Effector memory CD4-positive, alpha-beta T cell (primary cell): ENCODE results near the gene SRGAP1.

Experiments used
- DNase-seq, 3 donors: peaks; one replicate each; pipeline ENCODE4 v3.0.0-alpha.2; 2020
- H3K27ac ChIP-seq: 2 replicates; pipeline ENCODE4 v1.7.0; 2013; ENCODE audit warnings: mild to moderate bottlenecking, low read length, moderate library complexity; ENCODE audit not compliant: insufficient read depth, poor library complexity, severe bottlenecking
- H3K27me3 ChIP-seq: replicated peaks from 2 replicates; pipeline ENCODE4 v1.7.0; 2013; ENCODE audit warnings: mild to moderate bottlenecking, low read length; ENCODE audit not compliant: insufficient read depth, control insufficient read depth, poor library complexity, severe bottlenecking
- H3K36me3 ChIP-seq: 2 replicates; pipeline ENCODE4 v1.7.0; 2013; ENCODE audit warnings: mild to moderate bottlenecking, low read length, moderate library complexity; ENCODE audit not compliant: control insufficient read depth, insufficient read depth
- H3K4me1 ChIP-seq: 2 replicates; pipeline ENCODE4 v1.7.0; 2013; ENCODE audit warnings: low read length, mild to moderate bottlenecking; ENCODE audit not compliant: control insufficient read depth, insufficient read depth, poor library complexity, severe bottlenecking
- H3K4me3 ChIP-seq: 2 replicates; pipeline ENCODE4 v1.7.0; 2013; ENCODE audit warnings: low read length, low read depth, mild to moderate bottlenecking; ENCODE audit not compliant: insufficient read depth, poor library complexity, severe bottlenecking
- H3K9me3 ChIP-seq: 2 replicates; pipeline ENCODE4 v1.7.0; 2013; ENCODE audit warnings: mild to moderate bottlenecking, low read length, moderate library complexity; ENCODE audit not compliant: control insufficient read depth

Gene SRGAP1

DNA sequence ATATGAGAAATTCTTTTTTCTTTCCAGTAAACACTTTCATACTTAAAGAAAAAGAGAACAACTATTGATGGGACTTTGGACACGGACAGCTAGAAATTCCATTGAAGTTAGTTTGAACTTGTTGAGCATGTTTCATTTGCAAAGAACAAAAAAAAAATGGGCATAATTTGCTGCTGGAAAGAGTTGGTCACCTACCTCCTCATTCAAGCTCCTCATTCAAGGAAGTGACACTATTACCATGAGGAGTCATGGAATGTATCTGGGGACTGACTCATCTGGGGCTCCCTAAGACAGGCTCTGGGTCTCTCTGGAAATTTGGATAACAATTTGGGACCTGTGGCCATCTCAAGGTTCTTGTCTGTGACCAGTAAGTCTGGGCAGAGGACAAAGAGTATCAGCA lies 327.2 kb downstream of the SRGAP1 start:
- DNase-seq = no peak
- Histone ChIP-seq H3K27ac (no peak overlapping the region), H3K9me3 (no peaks in the 10 kb centered on the region), H3K36me3 (no peaks in the 10 kb centered on the region), H3K4me3 (no peak overlapping the region), H3K27me3 (no peaks in the 10 kb centered on the region), H3K4me1 (no peaks in the 10 kb centered on the region)

DNA sequence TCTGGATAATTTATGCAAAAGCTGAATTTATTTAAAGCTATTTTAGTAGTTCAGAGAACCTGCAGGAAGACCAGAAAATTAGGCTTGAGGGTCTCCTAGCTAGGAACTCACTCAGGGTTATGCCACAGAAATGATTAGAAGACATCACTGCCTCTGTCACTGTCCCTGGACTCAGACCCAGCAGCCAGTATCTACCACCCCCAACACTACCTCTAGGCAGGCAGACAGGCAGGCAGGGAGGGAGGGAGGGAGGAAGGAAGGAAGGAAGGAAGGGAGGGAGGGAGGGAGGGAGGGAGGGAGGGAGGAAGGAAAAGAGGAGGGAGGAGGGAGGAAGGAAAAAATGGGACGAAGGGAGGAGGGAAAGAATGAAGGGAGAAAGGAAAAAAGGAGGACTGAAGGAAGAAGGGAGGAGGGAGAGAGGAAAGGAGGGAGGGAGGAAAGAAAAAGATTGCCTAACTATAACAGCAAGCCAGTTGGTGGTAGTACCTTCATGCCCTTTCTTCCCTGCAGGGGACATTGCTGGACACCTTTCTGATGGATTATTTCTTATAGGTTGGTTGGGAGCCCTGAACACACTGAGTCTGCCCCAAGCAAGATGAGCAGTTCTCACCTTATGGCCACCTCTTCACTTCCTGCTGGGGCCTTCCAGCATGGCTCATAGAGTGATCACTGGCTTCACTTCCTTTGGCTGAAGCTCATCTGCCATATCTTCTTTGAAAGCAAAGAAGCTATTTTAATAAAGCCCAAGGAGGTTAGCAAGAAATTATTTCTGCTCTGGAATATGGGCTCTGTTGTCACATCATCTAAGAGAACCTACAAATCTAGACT lies 327.9 kb downstream of the SRGAP1 start:
- H3K27ac ChIP-seq = no peak overlapping the region
- H3K9me3 ChIP-seq = no peaks in the 10 kb centered on the region
- DNase-seq = no peak
- H3K4me1 ChIP-seq = no peaks in the 10 kb centered on the region
- H3K4me3 ChIP-seq = no peak overlapping the region
- no peaks in the 10 kb centered on the region for H3K36me3 ChIP-seq
- no peaks in the 10 kb centered on the region for H3K27me3 ChIP-seq

DNA sequence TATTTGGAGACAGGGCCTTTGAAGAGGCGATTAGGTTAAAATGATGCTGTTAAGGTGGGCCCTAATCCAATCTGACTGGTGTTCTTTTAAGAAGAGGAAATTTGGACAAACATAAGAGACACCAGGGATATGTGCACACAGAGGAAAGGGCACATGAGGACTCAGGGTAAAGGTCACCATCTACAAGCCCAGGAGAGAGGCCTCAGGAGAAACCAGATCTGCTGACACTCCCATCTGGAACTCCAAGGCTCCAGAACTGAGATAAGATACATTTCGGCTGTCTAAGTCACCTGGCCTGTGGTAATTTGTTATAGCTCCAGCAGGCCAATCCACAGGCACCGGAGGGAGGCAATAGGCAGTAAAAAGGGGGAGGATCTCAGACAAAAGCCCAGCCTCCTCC lies 329.0 kb downstream of the SRGAP1 start:
- Histone ChIP-seq H3K36me3 (no peaks in the 10 kb centered on the region), H3K9me3 (no peaks in the 10 kb centered on the region), H3K27ac (no peak overlapping the region), H3K4me1 (no peaks in the 10 kb centered on the region), H3K4me3 (no peak overlapping the region), H3K27me3 (no peaks in the 10 kb centered on the region)
- no peak for DNase-seq

DNA sequence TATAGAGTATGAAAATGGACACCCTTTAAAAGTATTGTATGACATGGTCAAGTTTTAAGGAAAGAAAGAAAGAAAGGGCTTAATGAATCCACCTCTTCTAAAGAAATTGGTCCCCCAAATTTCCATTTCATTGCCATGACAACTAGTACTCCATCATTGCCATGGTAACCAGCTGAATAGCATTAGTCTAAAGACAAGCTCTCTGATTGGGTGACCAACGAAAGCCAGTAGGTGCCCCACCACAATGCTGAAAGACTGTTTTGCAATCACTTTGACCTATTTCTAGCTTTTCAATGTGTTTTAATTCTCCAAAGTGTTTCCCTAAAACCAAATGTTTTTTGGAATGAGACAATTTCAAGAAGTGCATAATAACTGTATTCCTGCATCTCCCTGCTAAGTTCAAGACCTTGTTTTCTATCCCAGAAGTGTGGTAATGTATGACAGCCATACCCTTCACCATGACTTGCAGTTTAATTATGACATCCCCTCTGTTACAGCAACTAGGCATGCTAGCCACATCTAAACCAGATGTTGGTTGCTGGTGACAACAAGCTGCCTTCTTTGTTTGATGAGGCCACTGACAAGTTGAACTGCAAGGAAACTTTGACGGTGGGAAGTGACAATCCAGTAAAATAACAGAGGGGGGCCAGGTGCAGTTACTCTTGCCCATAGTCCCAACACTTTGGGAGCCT lies 330.9 kb downstream of the SRGAP1 start:
- no peaks in the 10 kb centered on the region for H3K4me1 ChIP-seq
- no peaks in the 10 kb centered on the region for H3K9me3 ChIP-seq
- H3K27ac ChIP-seq = no peak overlapping the region
- no peak for DNase-seq
- no peak overlapping the region for H3K4me3 ChIP-seq
- H3K36me3 ChIP-seq = no peaks in the 10 kb centered on the region
- no peaks in the 10 kb centered on the region for H3K27me3 ChIP-seq

DNA sequence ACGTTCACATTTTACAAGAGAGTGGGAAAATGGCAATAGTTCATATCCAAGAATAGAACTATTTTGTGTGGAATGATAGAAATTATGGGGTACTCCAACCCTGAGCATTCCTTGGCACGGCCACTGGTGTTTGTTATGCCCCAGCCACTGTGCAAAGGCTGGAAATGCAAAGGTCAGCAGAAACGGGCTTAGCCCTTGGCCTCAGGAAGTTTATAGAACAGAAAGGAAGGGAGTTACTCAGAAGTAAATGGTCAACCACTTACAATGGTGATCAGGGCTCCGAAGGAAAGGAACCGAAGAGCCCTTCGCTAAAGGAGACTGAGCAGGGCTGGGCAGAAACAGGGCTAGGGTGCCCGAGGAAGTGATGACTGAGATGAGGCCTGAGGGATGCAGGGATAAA lies 332.5 kb downstream of the SRGAP1 start:
- H3K36me3 ChIP-seq = no peaks in the 10 kb centered on the region
- DNase-seq = no peak
- H3K4me1 ChIP-seq = no peaks in the 10 kb centered on the region
- H3K27me3 ChIP-seq = no peaks in the 10 kb centered on the region
- H3K9me3 ChIP-seq = no peaks in the 10 kb centered on the region
- H3K4me3 ChIP-seq = no peak overlapping the region
- H3K27ac ChIP-seq = no peak overlapping the region

DNA sequence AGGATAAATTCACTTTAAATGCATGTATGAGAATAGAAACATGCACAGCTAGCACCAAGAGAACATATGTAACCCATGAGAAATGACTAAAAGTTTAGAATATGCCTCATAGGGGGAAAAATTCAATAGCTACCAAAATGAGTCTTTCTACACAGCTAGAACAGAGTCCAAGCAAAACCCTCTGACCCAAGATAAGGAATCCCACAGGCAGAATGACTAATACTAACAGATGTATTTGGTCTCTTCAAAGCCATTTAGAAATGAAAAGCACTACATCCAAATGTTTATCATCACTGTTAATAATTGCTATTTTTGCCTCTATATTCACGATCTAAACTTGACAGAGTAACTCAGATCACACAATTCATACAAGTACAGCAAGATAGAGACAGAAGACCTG lies 333.6 kb downstream of the SRGAP1 start:
- H3K4me3 ChIP-seq = no peak overlapping the region
- H3K27ac ChIP-seq = no peak overlapping the region
- H3K9me3 ChIP-seq = no peaks in the 10 kb centered on the region
- H3K36me3 ChIP-seq = no peaks in the 10 kb centered on the region
- H3K27me3 ChIP-seq = no peaks in the 10 kb centered on the region
- H3K4me1 ChIP-seq = no peaks in the 10 kb centered on the region
- no peak for DNase-seq

DNA sequence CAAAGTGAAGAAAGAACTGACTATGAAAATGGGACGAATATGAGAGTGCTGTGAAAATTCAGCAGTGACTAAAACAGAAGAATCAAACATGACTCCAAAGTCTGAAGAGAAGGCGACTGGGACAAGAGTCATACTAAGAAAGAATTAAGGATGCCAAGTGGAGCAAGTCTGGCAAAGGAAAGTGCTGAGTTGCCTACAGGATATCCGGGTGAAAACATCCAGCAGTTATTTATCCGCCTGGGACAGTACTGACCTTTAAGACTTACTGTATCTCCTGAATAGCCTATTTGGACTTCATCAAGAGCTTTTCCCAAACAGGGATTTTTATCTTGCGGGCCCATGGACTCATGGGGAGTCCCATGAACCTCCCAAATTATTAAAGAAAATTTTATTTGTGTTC lies 336.5 kb downstream of the SRGAP1 start:
- no peak overlapping the region for H3K27ac ChIP-seq
- H3K27me3 ChIP-seq = no peaks in the 10 kb centered on the region
- H3K9me3 ChIP-seq = no peaks in the 10 kb centered on the region
- DNase-seq = no peak
- no peaks in the 10 kb centered on the region for H3K4me1 ChIP-seq
- H3K4me3 ChIP-seq = no peak overlapping the region
- no peaks in the 10 kb centered on the region for H3K36me3 ChIP-seq

DNA sequence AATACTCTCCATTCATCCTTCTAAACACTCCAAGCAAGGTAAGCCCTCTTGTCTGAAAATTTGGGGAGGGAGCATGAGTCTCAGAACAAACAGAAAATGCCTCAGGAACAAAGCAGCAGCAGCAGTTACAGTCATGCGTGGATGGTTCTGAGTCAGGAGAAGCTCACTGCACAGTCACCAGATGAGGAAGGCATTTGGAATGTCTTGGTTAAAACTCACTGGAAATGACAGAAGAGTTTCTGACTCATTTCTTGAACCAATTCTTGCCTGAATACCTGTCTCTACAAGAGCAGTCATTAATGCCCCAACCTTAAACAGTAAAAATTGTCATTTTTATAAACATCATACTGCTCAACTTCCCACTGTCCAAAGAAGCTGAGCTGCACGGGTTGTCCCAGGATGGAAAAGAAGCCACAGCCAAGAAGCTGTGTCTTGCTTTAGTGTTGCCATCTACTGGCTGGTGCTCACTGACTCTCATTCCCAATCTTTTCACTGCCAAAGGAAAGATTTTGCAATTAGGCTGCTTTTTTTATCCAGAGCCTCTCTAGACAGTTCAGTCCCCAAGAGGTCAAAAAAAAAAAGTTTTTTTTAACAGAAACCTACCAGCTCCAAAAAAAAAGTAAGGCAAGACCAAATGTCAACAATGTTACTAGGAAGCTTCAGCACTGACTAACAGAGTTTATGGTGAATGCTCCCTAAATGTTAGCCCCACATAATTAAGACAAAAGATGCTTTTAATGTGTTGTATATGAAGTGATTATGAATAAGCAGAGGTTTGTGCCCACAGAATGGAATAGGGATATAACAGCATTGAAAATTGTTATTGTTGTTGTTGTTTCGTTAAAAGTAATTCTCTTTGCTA lies 337.2 kb downstream of the SRGAP1 start:
- no peak overlapping the region for H3K27ac ChIP-seq

DNA sequence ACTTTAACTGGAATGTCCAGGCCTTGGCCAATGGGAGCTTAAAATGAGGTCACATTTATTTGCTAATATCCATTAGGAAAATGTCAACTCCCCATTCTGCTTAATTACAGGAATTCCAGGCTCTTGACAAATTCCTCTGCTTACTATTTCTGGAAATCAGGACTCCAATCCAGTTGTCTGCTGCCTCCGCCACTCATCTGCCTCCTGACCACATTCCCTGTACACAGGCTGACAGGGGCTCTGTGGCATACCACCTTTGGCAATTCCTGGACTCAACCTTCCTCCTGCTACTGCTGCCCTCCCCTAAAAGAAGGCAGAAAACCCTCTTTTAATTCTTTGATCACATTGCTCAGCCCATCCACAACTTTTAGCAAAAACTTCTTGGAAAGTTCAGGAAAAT lies 339.7 kb downstream of the SRGAP1 start:
- Histone ChIP-seq H3K27me3 (no peaks in the 10 kb centered on the region), H3K27ac (no peak overlapping the region), H3K4me3 (no peak overlapping the region), H3K9me3 (no peaks in the 10 kb centered on the region), H3K36me3 (no peaks in the 10 kb centered on the region), H3K4me1 (no peaks in the 10 kb centered on the region)
- DNase-seq = no peak

More for the DNA sequence above, 337.2 kb downstream of the SRGAP1 start:
- H3K36me3 ChIP-seq = no peaks in the 10 kb centered on the region
- H3K9me3 ChIP-seq = no peaks in the 10 kb centered on the region
- no peaks in the 10 kb centered on the region for H3K27me3 ChIP-seq
- H3K4me1 ChIP-seq = no peaks in the 10 kb centered on the region
- no peak overlapping the region for H3K4me3 ChIP-seq
- DNase-seq = no peak

DNA sequence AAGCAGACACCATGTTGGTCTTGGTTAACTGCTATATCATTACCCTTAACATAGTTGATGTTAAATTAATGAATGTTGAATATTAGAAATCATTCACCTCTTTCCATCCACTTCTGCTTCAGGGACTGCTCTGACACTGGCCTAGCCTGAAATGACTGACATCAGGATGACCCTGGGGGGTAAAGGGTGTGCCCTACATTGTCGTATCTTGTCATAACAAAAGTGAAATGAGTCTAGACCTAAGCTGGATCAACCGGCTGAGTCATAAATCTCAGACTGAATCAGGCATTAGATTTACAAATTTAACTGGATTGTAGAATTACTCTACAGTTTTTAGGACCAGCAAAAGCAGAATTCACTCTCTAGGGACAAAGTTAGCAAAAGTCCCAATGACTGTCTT lies 342.3 kb downstream of the SRGAP1 start:
- no peaks in the 10 kb centered on the region for H3K4me1 ChIP-seq
- no peaks in the 10 kb centered on the region for H3K27me3 ChIP-seq
- H3K36me3 ChIP-seq = no peaks in the 10 kb centered on the region
- DNase-seq = no peak
- no peak overlapping the region for H3K27ac ChIP-seq
- no peaks in the 10 kb centered on the region for H3K9me3 ChIP-seq
- no peak overlapping the region for H3K4me3 ChIP-seq
